M059J (cell line): ENCODE data around the gene CAMKV. TPM values are rescaled to one million over a fixed set of nuclear protein-coding genes. Genes with fewer than 3 reads are reported as not detected.
"Not testable (repeated sequence)": the region's sequence is repeated elsewhere in the genome, so short reads cannot be mapped to it uniquely, and the experiment has no call there.

Experiments used
- DNase-seq: peaks from one replicate; pipeline ENCODE4 v3.0.0-alpha.2; 2012; ENCODE audit warnings: low read depth
- total RNA-seq: library from RNA; depleted of rRNA; stranded (reverse); fragments of >200 nt; shearing (Covaris generic); gene quantifications from 2 replicates; pipeline ENCODE4 v1.2.3, GENCODE V29; 2014; rRNA removed

The CAMKV gene
- total RNA-seq, 1 experiment from 2014 or later: 0.27 TPM

- DNase-seq: peak; percentile 88
These were observed 13.3 kb downstream of the CAMKV start, which contains the start of gene TRAIP for GRCh38 chr3:49856181-49857005. Gene TRAIP, minus strand, starts transcription at chr3:49856564. Its CDS starts 111 bp downstream, at chr3:49856453.

DNA sequence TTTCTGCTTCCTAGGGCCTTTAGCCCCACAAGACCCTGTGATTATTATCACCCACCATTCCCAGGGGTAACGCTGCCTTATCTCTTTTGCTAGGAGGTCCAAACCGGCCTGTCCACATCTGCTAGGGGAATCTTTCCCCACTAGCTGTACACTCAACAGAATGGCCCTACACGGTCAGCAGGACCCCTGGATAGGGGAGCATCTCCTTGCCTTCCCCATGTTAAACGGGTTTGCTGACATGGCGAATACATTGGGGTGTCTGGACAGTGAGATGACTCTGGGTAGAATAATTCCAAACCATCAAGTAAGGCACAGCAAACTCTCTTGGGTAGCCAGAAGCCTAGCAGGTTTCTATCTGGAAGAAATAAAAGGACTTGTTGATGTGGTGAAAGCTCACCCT is 14.0 kb downstream of the CAMKV start:
- DNase-seq: no peak

- DNase-seq: no peak
These were observed 24.0 kb downstream of the CAMKV start for GRCh38 chr3:49845694-49846093.

- peak; percentile 37 for DNase-seq
These were observed 25.1 kb downstream of the CAMKV start for GRCh38 chr3:49844464-49845183.

DNA sequence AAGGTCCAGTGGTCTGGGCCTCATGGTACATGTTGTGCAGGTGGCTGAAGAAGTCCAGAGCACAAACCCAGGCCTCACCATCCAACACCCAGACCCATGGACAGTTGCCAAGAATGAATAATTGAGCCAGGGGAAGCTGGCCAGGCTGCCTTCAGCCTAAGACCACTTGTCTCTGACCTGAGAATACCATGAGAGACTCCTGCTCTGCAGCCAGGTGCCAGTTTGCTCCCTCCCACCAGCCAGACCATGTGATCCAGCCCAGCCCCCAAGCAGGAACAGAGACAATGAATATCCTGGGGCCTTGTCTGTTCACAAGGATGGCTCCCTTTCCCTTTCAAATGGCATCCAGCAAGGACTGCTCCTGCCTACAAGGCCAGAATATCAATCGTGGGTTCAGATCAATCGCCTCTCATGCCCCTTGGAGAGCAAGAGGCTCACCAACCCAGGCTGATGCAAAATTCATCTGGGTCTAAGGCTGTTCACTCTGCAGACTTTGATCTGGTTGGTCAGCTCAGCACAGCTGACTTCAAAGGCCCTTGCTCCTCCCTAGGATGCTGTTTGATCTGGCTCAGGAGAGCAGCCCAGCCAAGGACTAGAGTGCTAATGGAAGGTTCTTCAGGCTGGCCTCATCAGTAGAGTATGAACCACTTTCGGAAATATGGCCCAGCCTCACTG is 26.7 kb downstream of the CAMKV start:
- no peak for DNase-seq

DNA sequence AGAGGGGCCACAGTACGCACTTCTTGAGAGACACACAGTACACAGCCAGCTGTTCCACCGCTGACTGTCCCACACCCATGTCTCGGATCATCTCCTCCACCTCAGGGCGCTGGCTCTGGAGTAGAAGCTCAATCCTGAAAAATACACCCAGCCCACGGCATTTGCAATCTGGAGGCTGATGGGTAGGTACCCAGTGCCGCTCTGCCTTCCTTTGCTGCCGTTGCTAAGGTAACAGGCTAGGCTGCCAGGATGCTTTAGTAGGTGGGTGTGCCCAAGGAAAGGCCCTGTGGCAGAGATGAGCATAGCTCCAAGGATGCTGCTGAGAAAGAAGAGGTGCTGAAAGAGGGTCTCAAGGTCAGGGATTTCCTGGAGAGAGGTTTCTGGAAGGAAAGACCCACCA is 27.9 kb downstream of the CAMKV start:
- peak; percentile 8 for DNase-seq

DNA sequence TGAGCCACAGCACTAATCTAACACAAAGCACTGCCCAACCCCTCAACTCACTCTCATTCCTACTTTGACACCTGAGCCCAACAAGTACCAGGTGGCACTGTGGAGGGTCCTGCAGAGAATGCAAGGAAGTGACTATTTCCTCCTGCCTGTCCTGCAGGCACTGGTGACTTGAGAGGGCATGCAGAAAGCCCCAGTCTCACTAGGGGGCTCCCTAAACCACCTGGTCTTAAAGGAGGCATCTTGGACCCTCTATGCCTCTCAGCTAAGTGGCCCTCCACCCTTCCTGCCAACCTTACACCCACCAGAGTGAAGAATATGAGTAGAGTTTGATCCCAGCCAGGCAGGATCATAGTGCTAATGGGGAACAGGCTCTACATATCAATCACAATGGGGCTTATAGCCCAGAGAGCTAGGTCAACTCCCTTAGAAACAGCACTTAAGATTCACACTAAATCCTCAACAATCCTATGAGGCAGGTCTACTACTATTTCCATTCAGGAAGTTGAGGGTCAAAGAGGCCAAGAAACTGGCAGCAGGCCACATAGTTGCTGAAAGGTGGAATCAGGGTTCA is 28.5 kb downstream of the CAMKV start:
- peak; percentile 38 for DNase-seq

GRCh38 chr3:49840388-49840787 is 29.3 kb downstream of the CAMKV start:
- DNase-seq: no peak

DNA sequence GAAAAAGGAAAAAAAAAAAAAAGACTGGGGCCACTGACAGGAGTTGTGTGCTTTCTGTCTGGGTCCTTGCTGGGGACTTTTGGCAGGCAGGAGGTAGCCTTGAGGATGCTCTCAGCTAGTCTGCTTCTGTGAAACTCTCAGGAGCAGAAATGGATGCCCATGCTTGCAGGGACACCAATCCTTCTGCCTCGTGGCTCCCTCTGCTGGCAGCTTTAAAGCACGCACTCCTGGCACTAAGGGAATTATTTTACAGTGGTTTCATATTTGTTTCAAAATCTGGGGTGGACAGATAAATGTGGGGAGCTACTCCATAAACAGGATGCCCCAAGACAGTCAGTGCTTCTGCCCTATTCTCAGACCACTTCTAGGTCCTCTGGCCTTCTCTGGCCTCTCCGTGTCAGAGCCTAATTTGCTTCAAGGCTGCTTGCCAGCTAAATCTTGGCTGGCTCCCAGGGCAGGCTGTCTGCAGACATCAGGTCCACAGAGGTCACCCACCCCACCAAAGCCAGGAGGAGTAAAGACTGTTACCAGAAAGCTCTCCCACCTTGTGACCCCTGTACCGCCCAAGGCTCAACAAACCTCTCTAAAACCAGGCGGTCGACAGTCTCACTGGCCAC is 30.4 kb downstream of the CAMKV start:
- peak; percentile 64 for DNase-seq

GRCh38 chr3:49831341-49831740 is 38.4 kb downstream of the CAMKV start:
- DNase-seq: no peak

- DNase-seq: no peak
These were observed 43.7 kb downstream of the CAMKV start for GRCh38 chr3:49826016-49826415.

DNA sequence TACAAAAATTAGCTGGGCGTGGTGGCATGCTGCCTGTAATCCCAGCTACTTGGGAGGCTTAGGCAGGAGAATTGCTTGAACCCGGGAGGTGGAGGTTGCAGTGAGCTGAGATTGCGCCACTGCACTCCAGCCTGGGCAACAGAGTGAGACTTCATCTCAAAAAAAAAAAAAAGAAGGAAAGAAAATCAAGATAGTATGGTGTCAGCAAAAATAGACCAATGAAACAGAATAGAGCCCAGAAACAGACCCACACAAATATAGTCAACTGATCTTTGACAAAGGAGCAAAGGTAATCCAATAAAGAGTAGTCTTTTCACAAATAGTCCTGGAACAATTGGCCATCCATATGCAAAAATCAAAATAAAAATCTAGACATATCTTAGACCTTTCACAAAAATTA is 46.6 kb downstream of the CAMKV start:
- DNase-seq: not testable (repeated sequence)

DNA sequence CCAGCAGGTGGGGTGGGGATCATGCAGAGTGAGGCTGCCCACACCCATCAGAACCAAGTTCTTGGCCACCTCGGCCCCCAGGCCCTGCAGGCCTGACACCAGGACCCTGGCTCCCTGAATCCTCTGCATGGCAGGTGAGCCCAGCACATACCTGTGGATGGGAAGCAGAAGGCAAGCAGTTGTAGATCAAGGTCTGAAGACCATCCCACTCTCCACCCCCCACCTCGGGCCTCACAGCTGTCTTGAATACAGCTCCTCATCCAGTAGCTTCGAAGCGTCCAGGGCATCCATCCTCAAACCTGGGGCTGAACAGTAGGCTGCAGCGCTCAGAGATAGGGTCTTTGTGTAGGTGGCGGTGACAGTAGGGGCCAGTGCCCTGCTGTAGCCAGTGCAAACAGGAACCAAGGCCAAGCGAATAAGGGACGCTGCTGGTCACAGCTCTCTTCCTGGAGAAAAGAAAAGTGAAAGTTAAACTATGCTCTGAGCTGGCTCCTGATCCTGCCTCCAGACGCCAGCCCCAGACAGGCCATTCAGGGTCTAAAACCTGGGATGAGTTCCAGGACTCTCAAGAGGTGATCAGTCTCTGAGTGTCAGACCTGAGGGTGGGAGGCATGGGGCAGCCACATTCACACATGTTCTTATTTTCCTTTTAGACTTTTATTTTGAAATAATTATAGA is 56.1 kb downstream of the CAMKV start, which contains the start of gene UBA7:
TSS of gene UBA7 (minus strand) at position 457 of the 678 bp plus-strand sequence. CDS start at position 291, 166 bp downstream.
- DNase-seq: peak; percentile 86

DNA sequence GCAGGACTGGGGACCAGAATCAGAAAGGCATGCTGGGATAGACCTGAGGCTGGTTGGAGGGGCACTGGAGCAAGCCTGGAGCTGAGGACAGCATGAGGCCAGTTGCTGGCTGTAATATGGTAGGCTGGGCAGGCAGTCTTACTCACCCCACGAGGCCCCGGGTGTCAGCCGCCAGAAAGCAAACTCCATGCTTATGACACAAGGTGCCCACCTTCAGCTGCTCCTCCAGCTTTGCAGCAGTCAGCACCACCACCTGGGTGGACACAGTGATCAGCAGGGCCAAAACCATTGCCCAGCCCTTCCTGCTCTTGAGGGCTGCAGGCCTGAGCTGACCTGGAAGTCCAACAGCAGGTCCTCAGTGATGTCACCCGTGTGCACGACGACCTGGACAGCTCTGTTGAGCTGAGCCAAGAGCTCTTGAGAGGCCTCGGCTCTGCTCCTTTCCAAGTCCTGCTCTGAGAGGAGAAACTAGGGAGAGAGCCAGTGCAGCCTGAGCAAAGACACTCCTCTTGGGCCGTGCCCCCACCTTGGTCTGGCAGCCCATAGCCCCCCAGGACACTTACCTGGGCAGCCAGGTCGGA is 56.7 kb downstream of the CAMKV start:
- DNase-seq: no peak

Other genes with a start within 250 kb of the CAMKV start
- 60.4 and 88.6 TPM in 2 replicates for gene APEH, start 195.6 kb downstream of the CAMKV start, total RNA-seq
- 0.59 TPM in 1 of 2 replicates, not detected in the other for gene MST1, start 180.4 kb downstream of the CAMKV start, total RNA-seq
- 6.9 and 13.7 TPM in 2 replicates for gene RNF123, start 180.3 kb downstream of the CAMKV start, total RNA-seq
- 5.5 TPM in 1 of 2 replicates, not detected in the other for gene AMIGO3, start 150.2 kb downstream of the CAMKV start, total RNA-seq
- gene GMPPB, start 146.0 kb downstream of the CAMKV start, total RNA-seq: 20.4 and 39.4 TPM in 2 replicates
- 21.4 and 33.7 TPM in 2 replicates for gene IP6K1, start 83.4 kb downstream of the CAMKV start, total RNA-seq
- not detected in 2 replicates for gene CDHR4, start 70.0 kb downstream of the CAMKV start, total RNA-seq
- gene INKA1, start 66.6 kb downstream of the CAMKV start, total RNA-seq: 0.89 and 1.6 TPM in 2 replicates
- gene UBA7, start 56.0 kb downstream of the CAMKV start, total RNA-seq: 21.8 and 46.1 TPM in 2 replicates
- gene TRAIP, start 13.3 kb downstream of the CAMKV start, total RNA-seq: 6.5 and 9.9 TPM in 2 replicates
- gene MST1R, start 34.0 kb upstream of the CAMKV start, total RNA-seq: 0.17 and 1.4 TPM in 2 replicates
- gene MON1A, start 59.9 kb upstream of the CAMKV start, total RNA-seq: 2.8 and 5.1 TPM in 2 replicates
- 13.4 and 21.7 TPM in 2 replicates for gene RBM6, start 70.2 kb upstream of the CAMKV start, total RNA-seq
- 18.0 and 37.1 TPM in 2 replicates for gene RBM5, start 219.0 kb upstream of the CAMKV start, total RNA-seq